Kidney (tissue), 14 donors: Measurements from ENCODE around the gene PTTG1IP2. TPM values are rescaled to one million over a fixed set of nuclear protein-coding genes. Genes with fewer than 3 reads are reported as not detected.

Experiments
- DNase-seq, 5 donors: peaks; one replicate each; pipeline ENCODE4 v3.0.0-alpha.2; 2013 to 2020
- FAIRE-seq: peaks from 2 replicates; lab custom pipeline; 2012; peaks lifted over from hg19 to GRCh38; lab: Jason Lieb, UNC
- H3K27ac ChIP-seq, 2 donors: one replicate each; pipeline ENCODE4 v1.7.0; 2013; ENCODE audit warnings: low read depth in 2 of 2, low read length in 2 of 2, inconsistent platforms in 1 of 2
- H3K27me3 ChIP-seq: one replicate; pipeline ENCODE4 v1.7.1; 2013; ENCODE audit warnings: low read length, inconsistent platforms; ENCODE audit not compliant: control insufficient read depth, insufficient read depth
- H3K36me3 ChIP-seq, 3 donors: one replicate each; pipeline versions ENCODE4 v1.7.0 to v1.7.1; 2013; ENCODE audit warnings: low read length in 3 of 3, control low read depth in 1 of 3, inconsistent platforms in 1 of 3; ENCODE audit not compliant: insufficient read depth in 3 of 3, control insufficient read depth in 2 of 3
- H3K4me1 ChIP-seq, 3 donors: one replicate each; pipeline versions ENCODE4 v1.7.0 to v1.7.1; 2013; ENCODE audit warnings: low read length in 3 of 3, inconsistent platforms in 1 of 3, low read depth in 1 of 3; ENCODE audit not compliant: control insufficient read depth in 2 of 3, insufficient read depth in 2 of 3
- H3K4me3 ChIP-seq, 3 donors: one replicate each; pipeline versions ENCODE4 v1.7.0 to v1.8.1; 2013; ENCODE audit warnings: low read length in 3 of 3, control low read depth in 1 of 3, inconsistent platforms in 1 of 3
- H3K9ac ChIP-seq, 3 donors: one replicate each; pipeline versions ENCODE4 v1.7.0 to v1.7.1; 2013; ENCODE audit warnings: low read length in 3 of 3, control low read depth in 1 of 3, inconsistent platforms in 1 of 3
- H3K9me3 ChIP-seq, 3 donors: one replicate each; pipeline versions ENCODE4 v1.7.0 to v1.7.1; 2013; ENCODE audit warnings: low read length in 3 of 3, control low read depth in 1 of 3, inconsistent platforms in 1 of 3; ENCODE audit not compliant: control insufficient read depth in 2 of 3, insufficient read depth in 1 of 3
- CTCF ChIP-seq: IDR thresholded peaks from 3 replicates; pipeline ENCODE4 v1.5.1; 2012; ENCODE audit warnings: mild to moderate bottlenecking, moderate library complexity, borderline replicate concordance; ENCODE audit not compliant: insufficient read depth; ENCODE audit errors: extremely low read depth
- intact Hi-C: fragments of 100-400 bp; cut with DNase I; formaldehyde crosslinking; loops from one replicate; pipeline ENCODE4 v1.11.1; 2022
- polyA plus RNA-seq: library from polyadenylated mRNA; stranded (reverse); fragments of 350-450 nt; fragmentation: Illumina TruSeq; extraction: RNeasy Lipid Tissue Mini Kit (QIAGEN cat#74804); gene quantifications from one replicate; pipeline ENCODE4 v1.2.3, GENCODE V29; 2014; ENCODE audit warnings: low read depth, low replicate concordance; ENCODE audit not compliant: insufficient read depth
- total RNA-seq: library from RNA; stranded (reverse); fragmentation: NEBNext Ultra II Directional; extraction: Animal tissue kit (Norgen Biotek cat#: 25700); gene quantifications from one replicate; pipeline ENCODE4 v1.2.1, GENCODE V29; 2021
- donor health status: control.
- donor health status: control.
- donor health status: control.
- donor health status: control.
- donor health status: control.
- donor health status: DM: yes; HTN: yes; CAD: no.
- donor health status: Normal renal cell carcinoma (clear cell type).

Gene PTTG1IP2
- total and polyA plus RNA-seq, 2 donors from 2014 or later: not detected

GRCh38 chr7:90495241-90495640 lies 25.8 kb downstream of the PTTG1IP2 start:
- H3K27ac ChIP-seq: no peak overlapping the region

DNA sequence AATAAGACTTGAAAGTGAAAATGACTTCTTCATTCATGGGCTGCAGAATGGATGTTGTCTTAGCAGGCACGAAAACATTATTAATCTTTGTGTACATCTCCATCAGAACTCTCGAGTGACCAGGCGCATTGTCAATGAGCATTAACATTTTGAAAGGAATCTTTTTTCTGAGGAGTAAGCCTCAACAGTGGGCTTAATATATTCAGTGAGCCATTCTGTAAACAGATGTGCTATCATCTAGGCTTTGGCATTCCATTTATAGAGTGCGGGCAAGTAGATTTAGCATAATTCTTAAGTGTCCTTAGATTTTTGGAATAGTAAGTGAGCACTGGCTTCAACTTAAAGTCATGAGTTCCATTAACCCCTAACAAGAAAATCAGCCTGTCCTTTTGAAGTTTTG lies 33.1 kb downstream of the PTTG1IP2 start:
- H3K4me1 ChIP-seq: peaks cover 0 to 3% (median 0%) of the 10 kb centered on the region in 3 donors
- DNase-seq (no peak), FAIRE-seq (no peak)
- H3K9me3 ChIP-seq: no peaks in the 10 kb centered on the region
- no peak overlapping the region for H3K27ac ChIP-seq
- intact Hi-C loops: no loop called here
- no peak overlapping the region for H3K9ac ChIP-seq
- no peak for TF ChIP-seq CTCF
- no peaks in the 10 kb centered on the region for H3K36me3 ChIP-seq
- H3K4me3 ChIP-seq: no peak overlapping the region
- H3K27me3 ChIP-seq: no peaks in the 10 kb centered on the region

More at GRCh38 chr7:90495241-90495640, 25.8 kb downstream of the PTTG1IP2 start:
- H3K9me3 ChIP-seq: no peaks in the 10 kb centered on the region
- no peaks in the 10 kb centered on the region for H3K27me3 ChIP-seq
- H3K36me3 ChIP-seq: no peaks in the 10 kb centered on the region
- no peak overlapping the region for H3K9ac ChIP-seq
- no peaks in the 10 kb centered on the region for H3K4me1 ChIP-seq
- intact Hi-C loops: no loop called here
- H3K4me3 ChIP-seq: no peak overlapping the region
- TF ChIP-seq CTCF: no peak
- DNase-seq (no peak), FAIRE-seq (no peak)

DNA sequence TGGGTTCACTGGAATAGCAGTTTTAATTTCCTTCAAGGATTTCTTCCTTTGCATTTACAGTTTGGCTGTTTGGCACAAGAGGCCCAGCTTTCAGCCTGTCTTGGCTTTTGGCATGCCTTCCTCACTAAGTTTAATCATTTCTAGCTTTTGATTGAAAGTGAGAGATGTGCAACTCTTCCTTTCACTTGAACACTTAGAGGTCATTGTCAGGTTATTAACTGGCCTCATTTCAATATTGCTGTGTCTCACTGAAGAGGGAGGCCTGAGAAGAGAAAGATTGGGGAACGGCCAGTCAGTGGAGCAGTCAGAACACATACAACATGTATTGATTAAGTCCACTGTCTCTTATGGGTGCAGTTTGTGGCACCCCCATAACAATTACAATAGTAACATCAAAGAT lies 33.9 kb downstream of the PTTG1IP2 start:
- no peak overlapping the region for H3K27ac ChIP-seq
- no peaks in the 10 kb centered on the region for H3K36me3 ChIP-seq
- H3K9me3 ChIP-seq: no peaks in the 10 kb centered on the region
- H3K4me3 ChIP-seq: no peak overlapping the region
- DNase-seq: no peak
- no peak overlapping the region for H3K9ac ChIP-seq
- no peak for TF ChIP-seq CTCF
- H3K27me3 ChIP-seq: no peaks in the 10 kb centered on the region
- intact Hi-C loops: no loop called here
- peak; percentile 8 for FAIRE-seq
- H3K4me1 ChIP-seq: peaks cover 0 to 3% (median 0%) of the 10 kb centered on the region in 3 donors

DNA sequence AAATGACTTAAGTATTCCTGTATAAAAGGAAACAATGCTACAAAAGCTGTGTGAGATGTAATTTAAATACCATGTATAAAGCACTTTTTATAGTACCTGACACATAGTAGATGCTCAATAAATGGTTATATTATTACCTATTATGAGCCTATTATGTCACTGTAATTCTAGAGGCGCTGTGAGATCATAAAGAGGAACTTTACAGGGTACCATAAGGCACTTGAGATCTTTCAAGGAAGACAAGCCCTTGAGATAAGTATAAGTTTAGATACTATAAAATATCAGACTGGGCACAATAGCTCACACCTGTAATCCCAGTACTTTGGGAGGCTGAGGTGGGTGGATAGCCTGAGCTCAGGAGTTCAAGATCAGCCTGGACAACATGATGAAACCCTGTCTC lies 38.3 kb downstream of the PTTG1IP2 start:
- Histone ChIP-seq H3K9ac (no peak overlapping the region), H3K4me1 (no peaks in the 10 kb centered on the region), H3K27ac (no peak overlapping the region), H3K36me3 (no peaks in the 10 kb centered on the region), H3K27me3 (no peaks in the 10 kb centered on the region), H3K9me3 (no peaks in the 10 kb centered on the region), H3K4me3 (no peak overlapping the region)
- intact Hi-C loops: no loop called here
- no peak for TF ChIP-seq CTCF
- DNase-seq (no peak), FAIRE-seq (no peak)
